A549 treated with GW870086 at 1 μM for 4 hours (cell line): ENCODE results near the gene MLF1. TPM values are rescaled to one million over a fixed set of nuclear protein-coding genes. Genes with fewer than 3 reads are reported as not detected.

Experiments
- total RNA-seq: library from RNA; stranded (reverse); fragments of 200-300 nt; extraction: Qiagen RNA extraction; gene quantifications from 5 replicates; pipeline ENCODE4 v1.2.3, GENCODE V29; 2022; ENCODE audit warnings: low read depth

Gene MLF1, protein sequence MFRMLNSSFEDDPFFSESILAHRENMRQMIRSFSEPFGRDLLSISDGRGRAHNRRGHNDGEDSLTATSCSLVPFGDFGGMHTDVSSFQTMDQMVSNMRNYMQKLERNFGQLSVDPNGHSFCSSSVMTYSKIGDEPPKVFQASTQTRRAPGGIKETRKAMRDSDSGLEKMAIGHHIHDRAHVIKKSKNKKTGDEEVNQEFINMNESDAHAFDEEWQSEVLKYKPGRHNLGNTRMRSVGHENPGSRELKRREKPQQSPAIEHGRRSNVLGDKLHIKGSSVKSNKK
- total RNA-seq, result 24.0 to 27.8 TPM (median 26.9 TPM) in 5 replicates

DNA sequence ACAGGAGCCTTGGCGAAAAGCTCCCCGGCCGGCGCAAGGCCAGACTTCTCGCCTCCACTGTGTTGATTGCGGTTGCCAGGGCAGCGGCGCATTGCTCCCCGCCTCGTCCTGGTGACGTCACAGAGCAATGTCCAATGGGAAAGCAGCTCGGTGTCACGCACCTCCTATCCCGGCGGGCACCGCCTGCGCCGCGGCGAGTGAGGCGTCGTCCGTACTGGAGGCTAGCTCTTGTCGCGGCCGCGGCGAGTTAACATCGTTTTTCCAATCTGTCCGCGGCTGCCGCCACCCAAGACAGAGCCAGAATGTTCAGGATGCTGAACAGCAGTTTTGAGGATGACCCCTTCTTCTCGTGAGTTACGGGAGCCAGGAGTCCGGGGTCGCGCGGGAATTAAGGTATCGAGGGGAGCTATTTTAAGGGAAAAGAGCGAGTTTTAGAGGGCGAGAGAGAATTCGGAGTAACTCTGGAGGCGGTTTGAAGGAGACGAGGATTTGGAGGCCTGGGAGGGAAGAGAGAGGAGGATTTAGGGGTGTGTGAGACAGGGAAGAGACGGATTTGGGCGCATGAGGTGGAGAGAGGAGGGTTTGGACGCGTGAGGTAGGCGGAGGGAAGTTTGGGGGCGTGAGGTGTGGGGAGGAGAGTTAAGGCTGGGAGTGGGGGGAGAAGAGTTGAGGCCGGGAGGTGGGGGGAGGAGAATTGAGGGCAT is at the start of gene MLF1:
Gene MLF1 (plus strand): TSS at position 196 of the 704 bp plus-strand sequence. CDS start 107 bp downstream, at position 303.

DNA sequence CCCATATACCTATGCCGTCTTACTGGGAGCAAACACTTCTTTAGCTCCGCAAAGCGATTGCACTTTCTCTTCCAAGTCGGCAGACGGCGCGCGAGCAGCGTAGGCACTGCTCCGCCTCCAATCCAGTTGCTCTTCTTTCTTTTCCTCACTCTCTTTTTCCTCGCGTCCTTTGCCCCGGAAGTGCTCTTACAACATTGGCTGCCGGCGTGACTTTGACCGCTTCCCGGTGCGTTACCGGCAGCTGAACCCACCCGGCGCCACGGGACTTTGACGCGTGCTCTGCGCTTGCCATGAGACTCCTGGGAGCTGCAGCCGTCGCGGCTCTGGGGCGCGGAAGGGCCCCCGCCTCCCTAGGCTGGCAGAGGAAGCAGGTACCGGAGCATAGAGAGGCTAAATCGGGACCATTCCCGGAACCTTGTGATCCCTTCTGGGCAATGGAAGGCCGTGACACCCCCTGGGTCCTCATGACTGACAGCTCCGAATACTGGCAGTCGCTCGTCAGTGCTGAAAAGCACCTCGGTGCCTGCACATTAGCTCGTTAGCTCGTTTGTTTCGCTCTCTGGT is 73.4 kb downstream of the MLF1 start, which contains the start of gene GFM1:
Gene GFM1 (plus strand): TSS at position 183 of the 564 bp plus-strand sequence. CDS start 108 bp downstream, at position 291.

Other genes with a start within 250 kb of the MLF1 start
- 36.8 to 64.8 TPM (median 43.3 TPM) in 5 replicates for gene GFM1, start 73.3 kb downstream of the MLF1 start, total RNA-seq
- gene LXN, start 101.5 kb downstream of the MLF1 start, total RNA-seq, result 57.0 to 72.7 TPM (median 60.2 TPM) in 5 replicates
- 7.6 to 13.8 TPM (median 10.2 TPM) in 5 replicates for gene RARRES1, start 161.3 kb downstream of the MLF1 start, total RNA-seq
- gene MFSD1, start 230.9 kb downstream of the MLF1 start, total RNA-seq, result 39.7 to 47.3 TPM (median 45.0 TPM) in 5 replicates